ENCODE data around the gene SLC38A9.

The SLC38A9 gene

DNA sequence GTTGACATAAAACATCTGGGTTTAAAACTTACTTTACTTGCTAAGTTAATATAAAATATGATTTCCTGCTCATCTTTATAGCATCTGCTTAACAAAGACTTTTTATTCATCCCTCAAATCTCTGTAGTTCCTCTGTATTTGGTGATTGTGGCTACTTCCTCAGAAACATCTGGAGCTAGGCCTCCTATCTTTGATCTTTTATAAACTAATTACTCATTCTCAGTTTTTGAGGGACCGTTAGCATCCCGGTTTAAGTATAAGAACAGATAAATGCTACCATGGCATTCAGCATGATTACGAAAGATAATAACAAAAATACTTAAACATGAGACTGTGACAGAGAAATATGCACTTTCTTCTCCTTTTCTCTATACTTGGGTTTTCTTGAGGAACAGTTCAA is 85.3 kb downstream of the SLC38A9 start:
- no peak for TF ChIP-seq CTCF (IDR thresholded peaks at IDR 0.05)

DNA sequence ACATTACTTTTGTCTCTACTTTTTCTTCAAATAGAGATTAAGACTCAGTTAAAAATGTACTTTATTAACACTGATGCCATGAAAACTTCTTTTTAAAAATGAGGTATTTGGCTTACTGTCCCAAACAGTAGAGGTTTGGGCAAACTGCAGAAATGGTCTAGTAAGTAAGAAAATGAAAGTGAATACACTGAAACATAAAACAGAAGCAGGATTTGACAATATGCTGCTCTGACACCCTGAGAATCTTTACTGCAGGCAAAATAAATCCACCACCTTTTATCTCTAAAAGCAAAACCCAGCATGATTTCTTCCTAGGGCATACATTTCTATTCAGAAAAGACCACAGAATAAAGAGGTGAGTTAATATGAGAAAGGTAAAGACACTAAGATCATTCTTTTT is 86.2 kb downstream of the SLC38A9 start:
- no peak for TF ChIP-seq CTCF (IDR thresholded peaks at IDR 0.05)

- TF ChIP-seq CTCF (IDR thresholded peaks at IDR 0.05) = no peak
Measured at GRCh38 chr5:55625589-55625909, 86.6 kb downstream of the SLC38A9 start.

DNA sequence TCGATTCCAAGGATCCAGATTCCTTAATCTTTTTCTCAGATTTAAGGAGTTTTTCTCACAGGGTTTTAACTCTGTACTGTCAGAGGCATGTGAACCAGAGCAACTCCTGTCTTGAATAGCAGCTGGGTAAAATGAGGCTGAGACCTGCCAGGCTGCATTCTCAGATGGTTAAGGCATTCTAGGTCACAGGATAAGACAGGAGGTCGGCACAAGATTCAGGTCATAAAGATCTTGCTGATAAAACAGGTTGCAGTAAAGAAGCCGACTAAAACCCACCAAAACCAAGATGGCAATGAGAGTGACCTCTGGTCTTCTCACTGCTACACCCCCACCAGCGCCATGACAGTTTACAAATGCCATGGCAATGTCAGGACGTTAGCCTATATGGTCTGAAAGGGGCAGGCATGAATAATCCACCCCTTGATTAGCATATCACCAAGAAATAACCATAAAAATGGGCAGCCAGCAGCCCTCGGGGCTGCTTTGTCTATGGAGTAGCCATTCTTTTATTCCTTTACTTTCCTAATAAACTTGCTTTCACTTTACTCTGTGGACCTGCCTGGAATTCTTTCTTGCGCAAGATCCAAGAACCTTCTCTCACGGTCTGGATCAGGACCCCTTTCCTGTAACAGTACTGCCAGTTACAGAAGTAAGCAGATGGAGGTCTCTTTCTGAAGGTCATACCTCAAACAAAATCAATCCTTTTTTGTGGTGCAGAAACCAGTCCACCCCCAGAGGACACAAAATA is 87.1 kb downstream of the SLC38A9 start:
- no peak for TF ChIP-seq CTCF (IDR thresholded peaks at IDR 0.05)

DNA sequence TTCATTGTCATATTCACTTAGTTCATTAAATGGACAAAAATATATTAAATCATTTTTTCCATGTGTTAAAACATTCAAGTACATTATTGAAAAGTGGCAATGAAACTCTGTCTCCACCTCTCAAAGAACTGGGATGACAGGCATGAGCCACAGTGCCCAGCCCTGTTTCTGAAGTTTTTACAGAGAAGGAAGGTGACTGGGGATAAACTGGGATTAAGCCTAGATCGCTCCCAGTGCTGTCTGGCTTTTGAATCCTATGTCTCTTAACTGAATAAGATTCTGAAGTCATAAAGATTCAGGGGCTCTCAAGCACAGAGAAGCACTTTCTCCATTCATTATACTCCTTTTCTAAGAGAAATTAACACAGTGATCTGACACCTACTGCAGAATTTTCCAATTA is 88.3 kb downstream of the SLC38A9 start:
- TF ChIP-seq CTCF (IDR thresholded peaks at IDR 0.05) = no peak

GRCh38 chr5:55622460-55622859 is 89.7 kb downstream of the SLC38A9 start:
- no peak for TF ChIP-seq CTCF (IDR thresholded peaks at IDR 0.05)

DNA sequence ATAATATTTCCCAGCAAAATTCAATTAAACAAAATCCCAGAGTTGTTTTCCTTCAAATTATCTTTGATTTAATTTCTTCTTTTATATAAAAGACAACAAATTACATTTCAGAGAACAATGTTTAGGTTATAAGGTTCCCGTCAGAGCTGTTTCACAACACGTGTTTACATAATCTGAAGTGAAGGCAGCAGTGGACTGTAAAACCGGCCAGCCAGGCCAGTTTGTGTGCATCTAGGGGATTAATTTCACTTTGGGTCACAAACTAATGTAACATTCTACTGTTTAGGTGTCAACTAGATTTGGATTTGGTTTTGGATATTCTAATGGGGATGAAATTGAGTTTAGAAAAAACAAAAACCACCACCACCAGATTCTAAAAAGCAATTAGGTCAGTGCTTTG is 90.9 kb downstream of the SLC38A9 start:
- TF ChIP-seq CTCF (IDR thresholded peaks at IDR 0.05) = no peak

GRCh38 chr5:55620766-55621160 is 91.4 kb downstream of the SLC38A9 start:
- no peak for TF ChIP-seq CTCF (IDR thresholded peaks at IDR 0.05)

All from LNCAP (cell line).